CD4-positive, alpha-beta T cell (primary cell): ENCODE results near the gene SMOC2. TPM values are rescaled to one million over a fixed set of nuclear protein-coding genes. Genes with fewer than 3 reads are reported as not detected.

Source experiments
- ATAC-seq: fragments of 200-7000 bp; cut with Tn5 transposase; one replicate; pipeline ENCODE4 v1.10.0; 2022; ENCODE audit warnings: mild to moderate bottlenecking; ENCODE audit not compliant: poor library complexity
- CTCF ChIA-PET: fragments of 350-600 bp; sonication (Branson Sonifier 250); formaldehyde crosslinking; loops from one replicate; lab custom pipeline; 2021; ENCODE audit warnings: antibody characterized with exemption, inconsistent platforms; lab: Charles Lee
- POLR2A ChIA-PET: fragments of 350-600 bp; sonication (Branson Sonifier 250); formaldehyde crosslinking; loops from one replicate; lab custom pipeline; 2021; ENCODE audit warnings: antibody characterized with exemption, inconsistent platforms; lab: Charles Lee
- DNase-seq, 14 experiments: peaks; one replicate each; pipeline ENCODE4 v3.0.0-alpha.2; 2013 to 2020; ENCODE audit warnings: mixed read lengths in 2 of 14
- H3K27ac ChIP-seq, 2 donors: one replicate each; pipeline versions ENCODE4 v1.5.1 to v1.7.0; 2013; ENCODE audit warnings: low read length in 2 of 2, low read depth in 1 of 2, mild to moderate bottlenecking in 1 of 2
- H3K27me3 ChIP-seq, 2 experiments: 1 replicate in 1 of 2; 2 replicates in 1 of 2; pipeline versions ENCODE4 v1.6.1 to v1.7.0; 2013; ENCODE audit warnings: low read length in 2 of 2, control low read depth in 1 of 2, mild to moderate bottlenecking in 1 of 2, moderate library complexity in 1 of 2; ENCODE audit not compliant: insufficient read depth in 2 of 2, control insufficient read depth in 1 of 2
- H3K36me3 ChIP-seq: one replicate; pipeline ENCODE4 v1.6.1; 2013; ENCODE audit warnings: low read length, control low read depth; ENCODE audit not compliant: insufficient read depth
- H3K4me1 ChIP-seq: one replicate; pipeline ENCODE4 v1.6.1; 2013; ENCODE audit warnings: low read length, control low read depth; ENCODE audit not compliant: insufficient read depth
- H3K4me3 ChIP-seq: one replicate; pipeline ENCODE4 v1.5.1; 2013; ENCODE audit warnings: mild to moderate bottlenecking, low read length, moderate library complexity
- H3K9me3 ChIP-seq, 2 experiments: 1 replicate in 1 of 2; 2 replicates in 1 of 2; pipeline versions ENCODE4 v1.6.1 to v1.7.0; 2013; ENCODE audit warnings: low read length in 2 of 2, mild to moderate bottlenecking in 2 of 2, control low read depth in 1 of 2, moderate library complexity in 1 of 2; ENCODE audit not compliant: control insufficient read depth in 1 of 2, insufficient read depth in 1 of 2
- H3K27ac Mint-ChIP-seq: one replicate; pipeline ENCODE4 v1.8.0; 2020; ENCODE audit warnings: mixed read lengths
- H3K27me3 Mint-ChIP-seq: one replicate; pipeline ENCODE4 v1.8.0; 2021; ENCODE audit warnings: mixed read lengths
- H3K36me3 Mint-ChIP-seq: one replicate; pipeline ENCODE4 v1.8.0; 2021; ENCODE audit warnings: low read depth, mixed read lengths
- H3K4me1 Mint-ChIP-seq: one replicate; pipeline ENCODE4 v1.8.0; 2021; ENCODE audit warnings: low read depth, mixed read lengths
- H3K4me3 Mint-ChIP-seq: one replicate; pipeline ENCODE4 v1.8.0; 2020; ENCODE audit warnings: mild to moderate bottlenecking, mixed read lengths
- H3K9me3 Mint-ChIP-seq: one replicate; pipeline ENCODE4 v1.8.0; 2020; ENCODE audit warnings: mixed read lengths
- intact Hi-C, 2 experiments: fragments of 100-400 bp; cut with DNase I in 1 of 2; cut with micrococcal nuclease in 1 of 2; formaldehyde crosslinking; loops; one replicate each; pipeline versions ENCODE4 v1.15.1 to v1.9.0; 2023 to 2025; cut with DNase I, micrococcal nuclease
- total RNA-seq, 174 experiments: library from RNA in 2 of 174; stranded (reverse) in 2 of 174; gene quantifications; one replicate each; pipeline ENCODE4 v1.2.3 and lab custom pipeline; 2021 to 2026
- TF ChIP-seq, protein P1 (sequence below): fragments of 200-600 bp; IDR thresholded peaks from one replicate; pipeline ENCODE4 v1.8.0; 2022; ENCODE audit warnings: antibody characterized with exemption, mild to moderate bottlenecking

SMOC2 gene
- total RNA-seq, 2 experiments from 2014 or later, result not detected

DNA sequence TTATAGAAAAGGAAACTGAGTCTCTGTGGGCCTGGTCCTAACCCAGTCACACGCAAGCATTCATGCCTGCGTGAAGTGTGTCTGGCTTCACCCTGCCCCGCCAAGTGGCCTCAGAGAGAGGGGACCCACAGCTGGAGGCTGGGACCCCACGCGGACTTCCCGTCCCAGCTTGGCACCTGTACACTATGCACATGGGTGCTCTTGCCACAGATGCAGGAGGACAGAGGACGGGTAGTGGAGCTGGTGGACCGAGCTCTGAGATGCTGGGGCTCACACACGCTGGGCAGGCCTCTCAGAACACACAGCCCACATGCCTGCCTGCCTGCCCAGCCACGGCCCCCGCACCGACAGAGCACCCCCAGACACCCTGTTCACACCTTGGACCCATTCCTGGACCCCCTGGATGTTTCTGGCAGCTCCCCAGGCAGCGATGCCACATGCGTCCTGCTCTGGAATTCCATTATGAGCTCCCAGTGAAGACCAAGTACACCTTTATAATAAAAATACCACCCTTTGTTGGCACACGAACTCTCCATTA lies 24.9 kb upstream of the SMOC2 start:
- no peak overlapping the region for H3K4me3 ChIP-seq
- Mint-ChIP-seq H3K9me3 (no peaks in the 10 kb centered on the region), H3K4me1 (no peaks in the 10 kb centered on the region), H3K36me3 (no peaks in the 10 kb centered on the region), H3K27me3 (no peaks in the 10 kb centered on the region), H3K27ac (no peak overlapping the region), H3K4me3 (no peak overlapping the region)
- no peaks in the 10 kb centered on the region for H3K27me3 ChIP-seq
- no peaks in the 10 kb centered on the region for H3K36me3 ChIP-seq
- no peak overlapping the region for H3K27ac ChIP-seq
- ChIA-PET CTCF (no interaction called here), POLR2A (no interaction called here)
- ATAC-seq, result no peak
- TF ChIP-seq, protein P1, sequence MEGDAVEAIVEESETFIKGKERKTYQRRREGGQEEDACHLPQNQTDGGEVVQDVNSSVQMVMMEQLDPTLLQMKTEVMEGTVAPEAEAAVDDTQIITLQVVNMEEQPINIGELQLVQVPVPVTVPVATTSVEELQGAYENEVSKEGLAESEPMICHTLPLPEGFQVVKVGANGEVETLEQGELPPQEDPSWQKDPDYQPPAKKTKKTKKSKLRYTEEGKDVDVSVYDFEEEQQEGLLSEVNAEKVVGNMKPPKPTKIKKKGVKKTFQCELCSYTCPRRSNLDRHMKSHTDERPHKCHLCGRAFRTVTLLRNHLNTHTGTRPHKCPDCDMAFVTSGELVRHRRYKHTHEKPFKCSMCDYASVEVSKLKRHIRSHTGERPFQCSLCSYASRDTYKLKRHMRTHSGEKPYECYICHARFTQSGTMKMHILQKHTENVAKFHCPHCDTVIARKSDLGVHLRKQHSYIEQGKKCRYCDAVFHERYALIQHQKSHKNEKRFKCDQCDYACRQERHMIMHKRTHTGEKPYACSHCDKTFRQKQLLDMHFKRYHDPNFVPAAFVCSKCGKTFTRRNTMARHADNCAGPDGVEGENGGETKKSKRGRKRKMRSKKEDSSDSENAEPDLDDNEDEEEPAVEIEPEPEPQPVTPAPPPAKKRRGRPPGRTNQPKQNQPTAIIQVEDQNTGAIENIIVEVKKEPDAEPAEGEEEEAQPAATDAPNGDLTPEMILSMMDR, result no peak
- no peaks in the 10 kb centered on the region for H3K4me1 ChIP-seq
- intact Hi-C loops, result no loop called here
- peaks cover 0 to 12% of the 10 kb centered on the region in 2 experiments for H3K9me3 ChIP-seq
- no peak for DNase-seq

GRCh38 chr6:168416531-168416930 lies 24.5 kb upstream of the SMOC2 start:
- DNase-seq, result no peak
- ATAC-seq, result no peak
- Histone ChIP-seq H3K4me3 (no peak overlapping the region), H3K27me3 (no peaks in the 10 kb centered on the region), H3K27ac (no peak overlapping the region), H3K9me3 (peaks cover 0 to 10% of the 10 kb centered on the region in 2 experiments), H3K4me1 (no peaks in the 10 kb centered on the region), H3K36me3 (no peaks in the 10 kb centered on the region)
- intact Hi-C loops, result no loop called here
- no peaks in the 10 kb centered on the region for H3K36me3 Mint-ChIP-seq
- no peak overlapping the region for H3K4me3 Mint-ChIP-seq
- POLR2A ChIA-PET, result no interaction called here
- H3K4me1 Mint-ChIP-seq, result no peaks in the 10 kb centered on the region
- H3K9me3 Mint-ChIP-seq, result no peaks in the 10 kb centered on the region
- H3K27me3 Mint-ChIP-seq, result no peaks in the 10 kb centered on the region
- CTCF ChIA-PET, result no interaction called here
- H3K27ac Mint-ChIP-seq, result no peak overlapping the region
- TF ChIP-seq, protein P1, result no peak

GRCh38 chr6:168417191-168417590 lies 23.8 kb upstream of the SMOC2 start:
- ChIA-PET CTCF (no interaction called here), POLR2A (no interaction called here)
- intact Hi-C loops, result no loop called here
- Mint-ChIP-seq H3K27me3 (no peaks in the 10 kb centered on the region), H3K4me3 (no peak overlapping the region), H3K36me3 (no peaks in the 10 kb centered on the region), H3K9me3 (no peaks in the 10 kb centered on the region), H3K27ac (no peak overlapping the region), H3K4me1 (no peaks in the 10 kb centered on the region)
- TF ChIP-seq, protein P1, result no peak
- Histone ChIP-seq H3K36me3 (no peaks in the 10 kb centered on the region), H3K27ac (no peak overlapping the region), H3K27me3 (no peaks in the 10 kb centered on the region), H3K9me3 (peaks cover 0 to 10% of the 10 kb centered on the region in 2 experiments), H3K4me1 (no peaks in the 10 kb centered on the region), H3K4me3 (no peak overlapping the region)
- DNase-seq (no peak), ATAC-seq (no peak)
